Psoas muscle (tissue), 8 donors: ENCODE measurements around the gene UBTD2. TPM values are rescaled to one million over a fixed set of nuclear protein-coding genes. Genes with fewer than 3 reads are reported as not detected.

ENCODE experiments used
- ATAC-seq, 4 donors: fragments of 200-7000 bp; cut with Tn5 transposase; one replicate each; pipeline ENCODE4 v1.9.1; 2020; ENCODE audit warnings: moderate library complexity in 3 of 4, mild to moderate bottlenecking in 2 of 4
- DNase-seq, 2 donors: peaks; one replicate each; pipeline ENCODE4 v3.0.0-alpha.2; 2020
- H3K27ac ChIP-seq: fragments of 200-600 bp; one replicate; pipeline ENCODE4 v1.8.0; 2022
- H3K27me3 ChIP-seq, 3 donors: fragments of 200-600 bp in 1 of 3; one replicate each; pipeline versions ENCODE4 v1.6.1 to v1.8.0; 2013 to 2022; ENCODE audit warnings: low read length in 2 of 3, mild to moderate bottlenecking in 2 of 3, moderate library complexity in 1 of 3; ENCODE audit not compliant: insufficient read depth in 3 of 3
- H3K36me3 ChIP-seq, 2 donors: fragments of 200-600 bp in 1 of 2; one replicate each; pipeline versions ENCODE4 v1.6.1 to v1.8.0; 2013 to 2022; ENCODE audit warnings: low read depth in 1 of 2, mild to moderate bottlenecking in 1 of 2, moderate library complexity in 1 of 2; ENCODE audit not compliant: insufficient read depth in 1 of 2
- H3K4me1 ChIP-seq: fragments of 200-600 bp; one replicate; pipeline ENCODE4 v1.8.0; 2022
- H3K4me3 ChIP-seq: fragments of 200-600 bp; one replicate; pipeline ENCODE4 v1.8.0; 2022; ENCODE audit warnings: mild to moderate bottlenecking
- H3K9me3 ChIP-seq: fragments of 200-600 bp; one replicate; pipeline ENCODE4 v1.8.0; 2022
- CTCF ChIP-seq: fragments of 200-600 bp; IDR thresholded peaks from one replicate; pipeline ENCODE4 v1.8.0; 2022; ENCODE audit warnings: antibody characterized with exemption
- WGBS, 3 donors: extraction: QIAGEN DNeasy Blood & Tissue Kit; methylation state at CpG; one replicate each; pipeline versions ENCODE4 v1.1.6 to v1.1.7; 2013; 5-methylcytosine and 5-hydroxymethylcytosine counted together
- intact Hi-C, 2 donors: fragments of 100-400 bp; cut with DNase I; formaldehyde crosslinking; loops; one replicate each; pipeline versions ENCODE4 v1.11.0 to v1.14.2; 2022
- polyA plus RNA-seq, 3 donors: library from polyadenylated mRNA; stranded (reverse); fragments of 200-250 nt; gene quantifications; one replicate each; pipeline ENCODE4 v1.2.3, GENCODE V29; 2013
- total RNA-seq, 4 donors: library from RNA; stranded (reverse); fragmentation: NEBNext Ultra II Directional in 2 of 4; extraction: Animal tissue kit (Norgen Biotek cat#: 25700) in 2 of 4; gene quantifications; one replicate each; pipeline versions ENCODE4 v1.2.1 to v1.2.4, GENCODE V29; 2021 to 2023
- donor health status: healthy with polysubstance abuse.
- donor health status: DM: no; HTN: no; CAD: no; lungs with moderate emphysema.
- donor health status: Bipolar disorder and iron deficiency.
- donor health status: healthy.
- donor health status: DM: yes; HTN: yes; CAD: no.
- donor health status: DM: no; HTN: no; CAD: no.
- donor health status: DM: no; HTN: no; CAD: no.
- donor health status: DM: yes; HTN: yes; CAD: no.

Gene UBTD2
- total and polyA plus RNA-seq, 7 donors: 5.3 to 12.3 (median 8.6) TPM

GRCh38 chr5:172285226-172286143 lies 1.9 kb upstream of the UBTD2 start:
- intact Hi-C loops: no loop called here
- peak overlapping the region; percentile 94 for H3K4me3 ChIP-seq

GRCh38 chr5:172284611-172284980 lies 1.0 kb upstream of the UBTD2 start:
- Histone ChIP-seq H3K27me3 (no peaks in the 10 kb centered on the region), H3K4me1 (peaks cover 15% of the 10 kb centered on the region), H3K9me3 (no peaks in the 10 kb centered on the region), H3K36me3 (no peaks in the 10 kb centered on the region), H3K27ac (peak overlapping the region; percentile 93), H3K4me3 (peak overlapping the region; percentile 94)
- ATAC-seq (no peak), DNase-seq (no peak)
- no peak for TF ChIP-seq CTCF
- 2% methylated on average over 11 of the region's 11 CpGs for WGBS, 3 donors
- intact Hi-C loops: no loop called here

More at GRCh38 chr5:172285226-172286143, 1.9 kb upstream of the UBTD2 start:
- no peaks in the 10 kb centered on the region for H3K9me3 ChIP-seq
- H3K27ac ChIP-seq: no peak overlapping the region
- TF ChIP-seq CTCF: no peak
- H3K27me3 ChIP-seq: no peaks in the 10 kb centered on the region
- no peaks in the 10 kb centered on the region for H3K36me3 ChIP-seq
- ATAC-seq (no peak), DNase-seq (no peak)
- peaks cover 14% of the 10 kb centered on the region for H3K4me1 ChIP-seq
- 60 to 68% (median 66%) methylated on average over 15 of the region's 15 CpGs for WGBS, 3 donors

- DNase-seq (peak; percentile 88 to 91), ATAC-seq (peak; percentile 90 to 94 (median 92))
- no peaks in the 10 kb centered on the region for H3K27me3 ChIP-seq
- WGBS, 3 donors: 1 to 2% (median 1%) methylated on average over 44 to 79 of the region's 79 CpGs
- H3K4me3 ChIP-seq: peak overlapping the region; percentile 94
- H3K36me3 ChIP-seq: no peaks in the 10 kb centered on the region
- intact Hi-C loops: loop anchor here in 1 of 2 donors (1.0 kb wide), 1 partner anchor 96 kb away; the partner anchor contains the start of gene STK10
- TF ChIP-seq CTCF: no peak
- H3K4me1 ChIP-seq: peaks cover 15% of the 10 kb centered on the region
- H3K27ac ChIP-seq: peak overlapping the region; percentile 93
- H3K9me3 ChIP-seq: no peaks in the 10 kb centered on the region
Observed at GRCh38 chr5:172283862-172284610, 472 bp upstream of the UBTD2 start.

- H3K27ac ChIP-seq: peak overlapping the region; percentile 93
- ATAC-seq (no peak), DNase-seq (no peak)
- no peaks in the 10 kb centered on the region for H3K36me3 ChIP-seq
- H3K4me3 ChIP-seq: peak overlapping the region; percentile 94
- H3K27me3 ChIP-seq: no peaks in the 10 kb centered on the region
- intact Hi-C loops: loop anchor here in 1 of 2 donors (1.0 kb wide), 1 partner anchor 94 kb away; the partner anchor contains the start of gene STK10
- H3K4me1 ChIP-seq: peaks cover 15% of the 10 kb centered on the region
- H3K9me3 ChIP-seq: no peaks in the 10 kb centered on the region
- 10 to 16% (median 15%) methylated on average over 13 of the region's 13 CpGs for WGBS, 3 donors
- TF ChIP-seq CTCF: no peak
Observed at GRCh38 chr5:172282272-172283019, 1.1 kb downstream of the UBTD2 start.
